HCEC 1CT (cell line): Measurements from ENCODE around the gene KLHL35.
"Not testable (repeated sequence)": the region's sequence is repeated elsewhere in the genome, so short reads cannot be mapped to it uniquely, and the experiment has no call there.

Experiments used
- DNase-seq: peaks from one replicate; pipeline ENCODE4 v3.0.0-alpha.2; 2017

KLHL35 gene

GRCh38 chr11:75387736-75388294 lies 45.2 kb downstream of the KLHL35 start:
- no peak for DNase-seq

- DNase-seq: no peak
Observed at GRCh38 chr11:75386942-75387630, 45.9 kb downstream of the KLHL35 start.

DNA sequence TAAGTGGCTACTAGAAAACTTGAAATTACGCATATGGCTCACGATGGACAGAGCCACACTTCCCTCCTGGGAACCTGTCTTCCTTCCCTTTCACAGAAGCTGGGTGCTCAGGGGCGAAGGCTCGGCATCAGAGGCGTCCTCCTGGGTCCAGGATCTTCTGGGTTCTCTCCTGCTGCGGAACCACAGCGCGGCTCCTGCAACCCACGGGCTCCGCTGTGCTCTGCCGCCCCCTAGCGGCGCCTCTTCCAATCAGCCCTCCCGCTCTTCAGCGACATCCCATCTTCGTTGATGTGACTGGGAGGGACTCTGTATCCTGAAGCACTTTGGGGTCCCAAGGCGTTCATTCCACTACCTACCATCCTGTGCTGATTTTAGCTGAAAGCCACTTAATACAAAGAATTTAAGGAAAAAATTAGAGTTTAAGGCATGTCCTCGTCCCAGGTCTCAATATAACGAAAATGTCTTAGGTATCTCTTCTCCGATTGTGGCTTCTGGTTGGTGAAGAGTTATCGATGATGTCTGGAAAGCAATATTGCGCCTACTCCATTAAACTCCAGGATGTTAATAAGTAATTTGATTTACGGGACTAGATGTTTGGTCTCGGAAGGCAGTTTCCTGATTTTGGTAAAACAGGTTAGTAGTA lies 48.4 kb downstream of the KLHL35 start:
- peak; percentile 56 for DNase-seq

- DNase-seq: no peak
Observed at GRCh38 chr11:75383246-75383645, 49.8 kb downstream of the KLHL35 start.

DNA sequence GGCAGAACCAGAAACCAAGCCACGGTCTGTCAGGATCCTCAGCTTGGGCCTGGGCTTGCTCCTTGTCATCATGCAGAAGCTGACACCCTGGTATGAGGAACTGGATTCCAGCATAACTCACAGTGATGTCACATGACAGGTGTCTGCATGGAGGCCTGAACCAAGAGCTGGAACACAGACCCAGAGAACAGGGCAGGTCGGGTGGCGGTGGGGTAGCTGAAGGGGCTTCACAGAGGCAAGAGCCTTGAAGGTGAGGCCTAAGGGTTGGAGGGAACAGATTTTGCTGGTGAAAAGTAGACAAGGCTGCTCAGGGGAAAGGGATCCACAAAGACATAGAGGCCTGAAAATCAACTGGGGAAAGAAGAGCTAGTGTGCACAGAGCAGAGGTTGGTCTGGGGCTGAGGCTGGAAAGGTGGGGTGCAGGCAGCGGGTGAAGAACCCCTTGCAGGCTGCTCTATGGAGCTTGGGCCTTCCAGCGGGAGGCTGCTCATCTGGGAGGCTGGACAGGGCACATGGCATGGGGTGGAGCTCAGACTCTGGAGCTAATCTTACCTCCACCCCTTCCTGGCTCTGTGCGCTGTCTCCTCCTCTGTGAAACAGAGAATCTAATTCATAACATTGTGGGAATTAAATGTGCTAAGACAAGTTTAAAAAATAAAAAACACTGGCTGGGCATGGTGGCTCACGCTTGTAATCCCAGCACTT lies 52.1 kb downstream of the KLHL35 start:
- DNase-seq: no peak

- DNase-seq: no peak
Observed at GRCh38 chr11:75380245-75380644, 52.8 kb downstream of the KLHL35 start.

- DNase-seq: not testable (repeated sequence)
Observed at GRCh38 chr11:75378776-75379175, 54.2 kb downstream of the KLHL35 start.

- DNase-seq: no peak
Observed at GRCh38 chr11:75376175-75376574, 56.8 kb downstream of the KLHL35 start.

- no peak for DNase-seq
Observed at GRCh38 chr11:75375626-75376025, 57.4 kb downstream of the KLHL35 start.

GRCh38 chr11:75374646-75375045 lies 58.4 kb downstream of the KLHL35 start:
- DNase-seq: no peak

GRCh38 chr11:75373201-75373600 lies 59.8 kb downstream of the KLHL35 start:
- DNase-seq: no peak
